CD4-positive, alpha-beta T cell (primary cell): ENCODE data around the gene STRN3. TPM values are rescaled to one million over a fixed set of nuclear protein-coding genes. Genes with fewer than 3 reads are reported as not detected.

Experiments used
- ATAC-seq: fragments of 200-7000 bp; cut with Tn5 transposase; one replicate; pipeline ENCODE4 v1.10.0; 2022; ENCODE audit warnings: mild to moderate bottlenecking; ENCODE audit not compliant: poor library complexity
- CTCF ChIA-PET: fragments of 350-600 bp; sonication (Branson Sonifier 250); formaldehyde crosslinking; loops from one replicate; lab custom pipeline; 2021; ENCODE audit warnings: antibody characterized with exemption, inconsistent platforms; lab: Charles Lee
- POLR2A ChIA-PET: fragments of 350-600 bp; sonication (Branson Sonifier 250); formaldehyde crosslinking; loops from one replicate; lab custom pipeline; 2021; ENCODE audit warnings: antibody characterized with exemption, inconsistent platforms; lab: Charles Lee
- DNase-seq, 14 experiments: peaks; one replicate each; pipeline ENCODE4 v3.0.0-alpha.2; 2013 to 2020; ENCODE audit warnings: mixed read lengths in 2 of 14
- H3K27ac ChIP-seq, 2 donors: one replicate each; pipeline versions ENCODE4 v1.5.1 to v1.7.0; 2013; ENCODE audit warnings: low read length in 2 of 2, low read depth in 1 of 2, mild to moderate bottlenecking in 1 of 2
- H3K27me3 ChIP-seq, 2 experiments: 1 replicate in 1 of 2; 2 replicates in 1 of 2; pipeline versions ENCODE4 v1.6.1 to v1.7.0; 2013; ENCODE audit warnings: low read length in 2 of 2, control low read depth in 1 of 2, mild to moderate bottlenecking in 1 of 2, moderate library complexity in 1 of 2; ENCODE audit not compliant: insufficient read depth in 2 of 2, control insufficient read depth in 1 of 2
- H3K36me3 ChIP-seq: one replicate; pipeline ENCODE4 v1.6.1; 2013; ENCODE audit warnings: low read length, control low read depth; ENCODE audit not compliant: insufficient read depth
- H3K4me1 ChIP-seq: one replicate; pipeline ENCODE4 v1.6.1; 2013; ENCODE audit warnings: low read length, control low read depth; ENCODE audit not compliant: insufficient read depth
- H3K4me3 ChIP-seq: one replicate; pipeline ENCODE4 v1.5.1; 2013; ENCODE audit warnings: mild to moderate bottlenecking, low read length, moderate library complexity
- H3K9me3 ChIP-seq, 2 experiments: 1 replicate in 1 of 2; 2 replicates in 1 of 2; pipeline versions ENCODE4 v1.6.1 to v1.7.0; 2013; ENCODE audit warnings: low read length in 2 of 2, mild to moderate bottlenecking in 2 of 2, control low read depth in 1 of 2, moderate library complexity in 1 of 2; ENCODE audit not compliant: control insufficient read depth in 1 of 2, insufficient read depth in 1 of 2
- H3K27ac Mint-ChIP-seq: one replicate; pipeline ENCODE4 v1.8.0; 2020; ENCODE audit warnings: mixed read lengths
- H3K27me3 Mint-ChIP-seq: one replicate; pipeline ENCODE4 v1.8.0; 2021; ENCODE audit warnings: mixed read lengths
- H3K36me3 Mint-ChIP-seq: one replicate; pipeline ENCODE4 v1.8.0; 2021; ENCODE audit warnings: low read depth, mixed read lengths
- H3K4me1 Mint-ChIP-seq: one replicate; pipeline ENCODE4 v1.8.0; 2021; ENCODE audit warnings: low read depth, mixed read lengths
- H3K4me3 Mint-ChIP-seq: one replicate; pipeline ENCODE4 v1.8.0; 2020; ENCODE audit warnings: mild to moderate bottlenecking, mixed read lengths
- H3K9me3 Mint-ChIP-seq: one replicate; pipeline ENCODE4 v1.8.0; 2020; ENCODE audit warnings: mixed read lengths
- intact Hi-C, 2 experiments: fragments of 100-400 bp; cut with DNase I in 1 of 2; cut with micrococcal nuclease in 1 of 2; formaldehyde crosslinking; loops; one replicate each; pipeline versions ENCODE4 v1.15.1 to v1.9.0; 2023 to 2025; cut with DNase I, micrococcal nuclease
- total RNA-seq, 174 experiments: library from RNA in 2 of 174; stranded (reverse) in 2 of 174; gene quantifications; one replicate each; pipeline ENCODE4 v1.2.3 and lab custom pipeline; 2021 to 2026
- TF ChIP-seq, protein P1 (sequence below): fragments of 200-600 bp; IDR thresholded peaks from one replicate; pipeline ENCODE4 v1.8.0; 2022; ENCODE audit warnings: antibody characterized with exemption, mild to moderate bottlenecking

Gene STRN3
- total RNA-seq, 2 experiments from 2014 or later = 15.1 to 16.9 TPM

DNA sequence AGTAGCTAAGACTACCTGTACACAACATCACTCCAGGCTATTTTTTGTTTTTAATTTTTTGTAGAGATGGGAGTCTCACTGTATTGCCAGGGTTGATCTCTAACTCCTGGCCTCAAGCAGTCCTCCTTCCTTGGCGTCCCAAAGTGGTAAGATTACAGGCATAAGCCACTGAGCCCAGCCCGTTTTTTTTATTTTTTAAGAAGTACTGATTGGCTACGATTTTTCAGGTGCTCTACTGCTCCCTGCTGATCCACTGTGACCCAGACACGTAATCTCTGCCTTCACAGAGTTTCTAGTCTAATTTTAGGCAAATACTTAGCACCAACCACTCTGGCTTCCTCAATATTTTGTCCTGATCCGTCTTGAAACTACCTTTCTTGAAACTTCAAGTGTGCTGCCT lies 4.3 kb upstream of the STRN3 start:
- intact Hi-C loops = no loop called here
- Mint-ChIP-seq H3K9me3 (no peaks in the 10 kb centered on the region), H3K36me3 (peaks cover 20% of the 10 kb centered on the region), H3K4me1 (peaks cover 38% of the 10 kb centered on the region), H3K27ac (no peak overlapping the region), H3K27me3 (no peaks in the 10 kb centered on the region), H3K4me3 (no peak overlapping the region)
- H3K27me3 ChIP-seq = no peaks in the 10 kb centered on the region
- H3K4me1 ChIP-seq = peaks cover 10% of the 10 kb centered on the region
- ChIA-PET CTCF (no interaction called here), POLR2A (no interaction called here)
- ATAC-seq = no peak
- no peak overlapping the region for H3K4me3 ChIP-seq
- TF ChIP-seq, protein P1, sequence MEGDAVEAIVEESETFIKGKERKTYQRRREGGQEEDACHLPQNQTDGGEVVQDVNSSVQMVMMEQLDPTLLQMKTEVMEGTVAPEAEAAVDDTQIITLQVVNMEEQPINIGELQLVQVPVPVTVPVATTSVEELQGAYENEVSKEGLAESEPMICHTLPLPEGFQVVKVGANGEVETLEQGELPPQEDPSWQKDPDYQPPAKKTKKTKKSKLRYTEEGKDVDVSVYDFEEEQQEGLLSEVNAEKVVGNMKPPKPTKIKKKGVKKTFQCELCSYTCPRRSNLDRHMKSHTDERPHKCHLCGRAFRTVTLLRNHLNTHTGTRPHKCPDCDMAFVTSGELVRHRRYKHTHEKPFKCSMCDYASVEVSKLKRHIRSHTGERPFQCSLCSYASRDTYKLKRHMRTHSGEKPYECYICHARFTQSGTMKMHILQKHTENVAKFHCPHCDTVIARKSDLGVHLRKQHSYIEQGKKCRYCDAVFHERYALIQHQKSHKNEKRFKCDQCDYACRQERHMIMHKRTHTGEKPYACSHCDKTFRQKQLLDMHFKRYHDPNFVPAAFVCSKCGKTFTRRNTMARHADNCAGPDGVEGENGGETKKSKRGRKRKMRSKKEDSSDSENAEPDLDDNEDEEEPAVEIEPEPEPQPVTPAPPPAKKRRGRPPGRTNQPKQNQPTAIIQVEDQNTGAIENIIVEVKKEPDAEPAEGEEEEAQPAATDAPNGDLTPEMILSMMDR = no peak
- H3K36me3 ChIP-seq = no peaks in the 10 kb centered on the region
- no peaks in the 10 kb centered on the region for H3K9me3 ChIP-seq
- DNase-seq = no peak
- H3K27ac ChIP-seq = no peak overlapping the region

DNA sequence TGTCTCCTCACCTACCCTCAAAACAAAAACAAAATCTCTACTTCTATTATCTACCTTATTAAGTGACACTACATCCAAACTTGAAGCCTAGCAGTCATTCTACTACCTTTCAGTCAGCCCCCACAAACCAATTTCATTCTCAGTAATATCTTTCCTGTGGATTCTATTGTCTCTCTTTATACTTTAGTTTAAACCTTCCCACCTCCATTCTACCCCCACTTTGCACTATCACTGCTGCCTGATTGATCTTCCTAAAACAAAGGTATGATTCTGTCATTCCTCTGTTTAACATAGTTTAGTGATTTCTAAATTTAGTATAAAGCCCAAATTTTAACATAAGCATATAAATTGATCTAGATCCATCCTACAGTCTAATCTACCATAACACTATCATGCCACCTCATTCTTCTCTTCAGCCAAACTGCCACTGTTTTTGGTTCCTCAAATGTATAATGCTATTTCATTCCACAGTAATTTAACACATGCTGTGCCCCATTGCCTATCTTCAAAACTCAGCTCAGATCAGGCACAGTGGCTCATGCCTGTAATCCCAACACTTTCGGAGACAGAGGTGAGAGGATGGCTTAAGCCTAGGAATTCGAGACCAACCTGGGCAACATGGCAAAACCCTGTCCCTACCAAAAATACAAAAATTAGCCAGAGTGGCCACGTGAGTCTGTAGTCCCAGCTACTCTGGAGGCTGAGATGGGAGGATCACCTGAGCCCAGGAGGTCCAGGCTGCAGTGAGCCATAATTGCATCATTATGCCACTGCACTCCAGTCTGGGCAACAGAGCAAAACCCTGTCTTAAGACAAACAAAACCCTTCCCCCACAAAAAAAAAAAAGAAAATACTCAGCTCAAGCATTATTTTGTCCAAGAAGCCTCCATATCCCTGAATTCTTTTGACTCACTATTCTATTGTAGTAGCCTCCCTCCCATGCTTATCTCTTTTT lies 3.1 kb upstream of the STRN3 start:
- no peaks in the 10 kb centered on the region for H3K9me3 Mint-ChIP-seq
- peaks cover 48% of the 10 kb centered on the region for H3K4me1 Mint-ChIP-seq
- peak overlapping the region; percentile 76 for H3K4me3 Mint-ChIP-seq

DNA sequence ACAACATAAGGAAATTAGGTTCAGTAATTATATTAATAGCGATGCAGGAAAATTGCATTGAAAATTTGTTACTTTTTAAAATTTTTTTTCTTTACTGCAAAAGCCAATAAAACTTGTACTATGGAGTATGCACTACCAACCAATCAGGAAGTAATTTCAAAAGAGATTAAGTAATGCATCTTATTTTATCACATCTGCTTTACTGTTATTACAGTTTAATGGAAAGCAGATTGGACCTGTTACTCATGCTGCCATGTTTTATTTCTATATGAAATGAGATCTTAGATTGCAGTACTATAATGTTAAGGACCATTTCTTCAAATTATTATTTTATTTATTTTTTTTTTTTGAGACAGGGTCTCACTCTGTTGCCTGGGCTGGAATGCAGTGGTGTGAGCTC lies 1.7 kb upstream of the STRN3 start:
- POLR2A ChIA-PET = interaction anchor here (1.0 kb wide), 1 partner anchor 181 kb away, joined by 3 read pairs; no protein-coding TSS in a partner anchor
- no peaks in the 10 kb centered on the region for H3K9me3 ChIP-seq
- peaks cover 62% of the 10 kb centered on the region for H3K4me1 Mint-ChIP-seq

More for the DNA sequence above, 3.1 kb upstream of the STRN3 start:
- Mint-ChIP-seq H3K27me3 (no peaks in the 10 kb centered on the region), H3K36me3 (peaks cover 28% of the 10 kb centered on the region), H3K27ac (peak overlapping the region; percentile 65)
- ATAC-seq (no peak), DNase-seq (no peak)
- intact Hi-C loops = loop anchor here (5.0 to 10.0 kb wide), 9 partner anchors 52 to 1176 kb away; partner anchors contain the start of genes HECTD1 (in 2 of the 2), G2E3 (in 1 of the 2), NUBPL (in 1 of the 2) and RNU6-7 (in 1 of the 2)
- TF ChIP-seq, protein P1 = no peak
- H3K9me3 ChIP-seq = no peaks in the 10 kb centered on the region
- no peak overlapping the region for H3K27ac ChIP-seq
- H3K36me3 ChIP-seq = no peaks in the 10 kb centered on the region
- no peaks in the 10 kb centered on the region for H3K27me3 ChIP-seq
- CTCF ChIA-PET = no interaction called here
- H3K4me1 ChIP-seq = peaks cover 10% of the 10 kb centered on the region
- POLR2A ChIA-PET = no interaction called here
- no peak overlapping the region for H3K4me3 ChIP-seq

More for the DNA sequence above, 1.7 kb upstream of the STRN3 start:
- Mint-ChIP-seq H3K9me3 (no peaks in the 10 kb centered on the region), H3K27me3 (no peaks in the 10 kb centered on the region), H3K36me3 (peaks cover 25% of the 10 kb centered on the region), H3K27ac (no peak overlapping the region), H3K4me3 (no peak overlapping the region)
- H3K4me3 ChIP-seq = no peak overlapping the region
- no peak overlapping the region for H3K27ac ChIP-seq
- H3K4me1 ChIP-seq = peaks cover 10% of the 10 kb centered on the region
- ATAC-seq (no peak), DNase-seq (no peak)
- TF ChIP-seq, protein P1 = no peak
- intact Hi-C loops = loop anchor here (5.0 to 10.0 kb wide), 9 partner anchors 51 to 1177 kb away; partner anchors contain the start of genes HECTD1 (in 2 of the 2), G2E3 (in 1 of the 2), NUBPL (in 1 of the 2) and RNU6-7 (in 1 of the 2)
- CTCF ChIA-PET = interaction anchor here (1.0 kb wide), 1 partner anchor 180 kb away, joined by 3 read pairs; the partner anchor contains the start of gene HECTD1
- H3K36me3 ChIP-seq = no peaks in the 10 kb centered on the region
- no peaks in the 10 kb centered on the region for H3K27me3 ChIP-seq
